DMS 273 (cell line): Measurements from ENCODE around the gene SDK1.

Experiments used
- DNase-seq: peaks from one replicate; lab custom pipeline; 2025; ENCODE audit not compliant: unreplicated experiment; lab: John Stamatoyannopoulos, UW

SDK1 gene

GRCh38 chr7:4179688-4180380, 878.8 kb downstream of the SDK1 start:
- DNase-seq: no peak

- DNase-seq: no peak
Observed at GRCh38 chr7:4181446-4181845, 880.4 kb downstream of the SDK1 start.

- DNase-seq: peak; percentile 23
Observed at GRCh38 chr7:4182605-4183300, 881.7 kb downstream of the SDK1 start.

- DNase-seq: no peak
Observed at GRCh38 chr7:4184653-4185052, 883.6 kb downstream of the SDK1 start.

- no peak for DNase-seq
Observed at GRCh38 chr7:4185136-4185535, 884.1 kb downstream of the SDK1 start.

GRCh38 chr7:4185721-4186512, 884.9 kb downstream of the SDK1 start:
- no peak for DNase-seq

GRCh38 chr7:4186513-4186780, 885.4 kb downstream of the SDK1 start:
- DNase-seq: no peak

- no peak for DNase-seq
Observed at GRCh38 chr7:4188651-4189050, 887.6 kb downstream of the SDK1 start.

GRCh38 chr7:4189131-4189570, 888.1 kb downstream of the SDK1 start:
- DNase-seq: peak; percentile 95

- peak; percentile 51 for DNase-seq
Observed at GRCh38 chr7:4190010-4190981, 889.2 kb downstream of the SDK1 start.

GRCh38 chr7:4191046-4191445, 890.0 kb downstream of the SDK1 start:
- DNase-seq: no peak

- DNase-seq: no peak
Observed at GRCh38 chr7:4191525-4191924, 890.5 kb downstream of the SDK1 start.

GRCh38 chr7:4195660-4196059, 894.6 kb downstream of the SDK1 start:
- no peak for DNase-seq

- no peak for DNase-seq
Observed at GRCh38 chr7:4196121-4196819, 895.2 kb downstream of the SDK1 start.

- DNase-seq: no peak
Observed at GRCh38 chr7:4198301-4198700, 897.2 kb downstream of the SDK1 start.

GRCh38 chr7:4200546-4201094, 899.6 kb downstream of the SDK1 start:
- DNase-seq: no peak

GRCh38 chr7:4201566-4201965, 900.5 kb downstream of the SDK1 start:
- DNase-seq: no peak

GRCh38 chr7:4202154-4202736, 901.2 kb downstream of the SDK1 start:
- no peak for DNase-seq

GRCh38 chr7:4202954-4203353, 901.9 kb downstream of the SDK1 start:
- DNase-seq: no peak
